BE2C (cell line): Measurements from ENCODE around the gene CFAP119.

Source experiments
- DNase-seq: peaks from one replicate; pipeline ENCODE4 v3.0.0-alpha.2; 2020
- H3K27me3 ChIP-seq: fragments of 250-450 bp; sonication (Bioruptor Pico); 2 replicates; pipeline ENCODE4 v1.5.1; 2020; ENCODE audit warnings: mild to moderate bottlenecking
- H3K36me3 ChIP-seq: fragments of 250-450 bp; sonication (Bioruptor Pico); 2 replicates; pipeline ENCODE4 v1.5.1; 2020; ENCODE audit warnings: mild to moderate bottlenecking
- H3K4me1 ChIP-seq: fragments of 250-450 bp; sonication (Bioruptor Pico); 2 replicates; pipeline ENCODE4 v1.5.1; 2020
- H3K4me3 ChIP-seq: 2 replicates; pipeline ENCODE4 v1.5.1; 2011; ENCODE audit warnings: low read depth, low read length
- H3K9me3 ChIP-seq: fragments of 250-450 bp; sonication (Bioruptor Pico); 2 replicates; pipeline ENCODE4 v1.5.1; 2020
- CTCF ChIP-seq: IDR thresholded peaks from 2 replicates; pipeline ENCODE4 v1.5.1; 2012; ENCODE audit warnings: mild to moderate bottlenecking, low read depth, low read length

The CFAP119 gene

GRCh38 chr16:30760001-30760559, 1.8 kb downstream of the CFAP119 start:
- Histone ChIP-seq H3K27me3 (no peaks in the 10 kb centered on the region), H3K4me3 (no peak overlapping the region; the same call in 1 of the 2 replicates), H3K4me1 (no peaks in the 10 kb centered on the region), H3K9me3 (no peaks in the 10 kb centered on the region), H3K36me3 (peaks cover 28% of the 10 kb centered on the region)
- TF ChIP-seq CTCF = no peak
- DNase-seq = no peak

- Histone ChIP-seq H3K36me3 (peaks cover 22% of the 10 kb centered on the region), H3K4me3 (no peak overlapping the region), H3K4me1 (no peaks in the 10 kb centered on the region), H3K9me3 (no peaks in the 10 kb centered on the region), H3K27me3 (no peaks in the 10 kb centered on the region)
- DNase-seq = no peak
- TF ChIP-seq CTCF = no peak
These were observed 2.8 kb downstream of the CFAP119 start for GRCh38 chr16:30758988-30759491.

- Histone ChIP-seq H3K4me1 (no peaks in the 10 kb centered on the region), H3K9me3 (no peaks in the 10 kb centered on the region), H3K27me3 (no peaks in the 10 kb centered on the region), H3K36me3 (peaks cover 18% of the 10 kb centered on the region), H3K4me3 (no peak overlapping the region)
- TF ChIP-seq CTCF = no peak
- DNase-seq = no peak
These were observed 4.5 kb downstream of the CFAP119 start for GRCh38 chr16:30757316-30757715.

- H3K4me1 ChIP-seq = no peaks in the 10 kb centered on the region
- no peaks in the 10 kb centered on the region for H3K9me3 ChIP-seq
- H3K36me3 ChIP-seq = peaks cover 18% of the 10 kb centered on the region
- H3K27me3 ChIP-seq = no peaks in the 10 kb centered on the region
- TF ChIP-seq CTCF = no peak
- H3K4me3 ChIP-seq = no peak overlapping the region
- DNase-seq = no peak
These were observed 5.1 kb downstream of the CFAP119 start for GRCh38 chr16:30756781-30757100.

- no peak for DNase-seq
These were observed 5.7 kb downstream of the CFAP119 start for GRCh38 chr16:30755955-30756780.

More at GRCh38 chr16:30755955-30756780, 5.7 kb downstream of the CFAP119 start:
- TF ChIP-seq CTCF = no peak
- no peaks in the 10 kb centered on the region for H3K27me3 ChIP-seq
- H3K4me3 ChIP-seq = no peak overlapping the region
- H3K36me3 ChIP-seq = peaks cover 23% of the 10 kb centered on the region
- H3K9me3 ChIP-seq = no peaks in the 10 kb centered on the region
- H3K4me1 ChIP-seq = no peaks in the 10 kb centered on the region
